Endothelial cell (in vitro differentiated cells): ENCODE results near the gene KCNJ6. TPM values are rescaled to one million over a fixed set of nuclear protein-coding genes. Genes with fewer than 3 reads are reported as not detected.

ENCODE experiments used
- DNase-seq: peaks from one replicate; pipeline ENCODE4 v3.0.0; 2021; ENCODE audit warnings: low spot score
- H3K27ac Mint-ChIP-seq: one replicate; pipeline ENCODE4 v1.8.0; 2021; ENCODE audit warnings: mixed read lengths, inconsistent platforms; ENCODE audit not compliant: unreplicated experiment
- H3K27me3 Mint-ChIP-seq: one replicate; pipeline ENCODE4 v1.8.0; 2021; ENCODE audit warnings: mild to moderate bottlenecking, moderate library complexity, mixed read lengths, inconsistent platforms; ENCODE audit not compliant: unreplicated experiment
- H3K36me3 Mint-ChIP-seq: one replicate; pipeline ENCODE4 v1.8.0; 2021; ENCODE audit warnings: mild to moderate bottlenecking, low read depth, mixed read lengths, inconsistent platforms; ENCODE audit not compliant: unreplicated experiment
- H3K4me1 Mint-ChIP-seq: one replicate; pipeline ENCODE4 v1.8.0; 2021; ENCODE audit warnings: mild to moderate bottlenecking, mixed read lengths, inconsistent platforms; ENCODE audit not compliant: unreplicated experiment
- H3K4me3 Mint-ChIP-seq: one replicate; pipeline ENCODE4 v1.8.0; 2021; ENCODE audit warnings: mild to moderate bottlenecking, mixed read lengths, inconsistent platforms; ENCODE audit not compliant: unreplicated experiment
- H3K9me3 Mint-ChIP-seq: one replicate; pipeline ENCODE4 v1.8.0; 2021; ENCODE audit warnings: mixed read lengths, inconsistent platforms; ENCODE audit not compliant: unreplicated experiment
- total RNA-seq: library from RNA; stranded (reverse); fragmentation: NEBNext Ultra II Directional; extraction: Animal tissue kit (Norgen Biotek cat#: 25700); gene quantifications from one replicate; pipeline ENCODE4 v1.2.1, GENCODE V29; 2021; ENCODE audit not compliant: unreplicated experiment
- TF ChIP-seq, protein P1 (sequence below): fragments of 200-600 bp; sonication (generic); IDR thresholded peaks from one replicate; pipeline ENCODE4 v1.5.0; 2021; ENCODE audit warnings: antibody characterized with exemption; ENCODE audit not compliant: unreplicated experiment

Gene KCNJ6
- total RNA-seq, 1 donor from 2014 or later, result 0.41 TPM

DNA sequence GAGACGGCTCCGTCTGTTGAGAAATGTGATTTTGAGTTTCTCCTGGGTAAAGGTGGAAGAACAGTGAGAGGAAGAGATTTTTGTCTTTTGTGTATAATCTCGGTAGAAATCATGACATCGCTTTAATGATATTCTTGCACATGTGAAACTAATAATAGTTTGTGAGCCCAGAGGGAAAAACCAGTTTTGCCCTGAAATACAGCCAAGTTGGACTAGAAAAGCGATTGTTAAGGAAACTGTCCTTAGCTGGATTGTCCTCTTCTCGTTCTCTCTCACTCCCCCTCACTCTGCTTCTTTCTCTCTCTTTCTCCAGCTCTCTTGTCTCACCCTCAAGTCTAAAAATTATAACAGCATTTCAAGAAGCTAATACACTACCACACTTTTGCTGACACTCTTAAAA lies 17.1 kb downstream of the KCNJ6 start:
- Mint-ChIP-seq H3K4me1 (peaks cover 6% of the 10 kb centered on the region), H3K36me3 (no peaks in the 10 kb centered on the region), H3K9me3 (no peaks in the 10 kb centered on the region), H3K27ac (no peak overlapping the region), H3K27me3 (no peaks in the 10 kb centered on the region), H3K4me3 (no peak overlapping the region)
- DNase-seq, result no peak
- TF ChIP-seq, protein P1, sequence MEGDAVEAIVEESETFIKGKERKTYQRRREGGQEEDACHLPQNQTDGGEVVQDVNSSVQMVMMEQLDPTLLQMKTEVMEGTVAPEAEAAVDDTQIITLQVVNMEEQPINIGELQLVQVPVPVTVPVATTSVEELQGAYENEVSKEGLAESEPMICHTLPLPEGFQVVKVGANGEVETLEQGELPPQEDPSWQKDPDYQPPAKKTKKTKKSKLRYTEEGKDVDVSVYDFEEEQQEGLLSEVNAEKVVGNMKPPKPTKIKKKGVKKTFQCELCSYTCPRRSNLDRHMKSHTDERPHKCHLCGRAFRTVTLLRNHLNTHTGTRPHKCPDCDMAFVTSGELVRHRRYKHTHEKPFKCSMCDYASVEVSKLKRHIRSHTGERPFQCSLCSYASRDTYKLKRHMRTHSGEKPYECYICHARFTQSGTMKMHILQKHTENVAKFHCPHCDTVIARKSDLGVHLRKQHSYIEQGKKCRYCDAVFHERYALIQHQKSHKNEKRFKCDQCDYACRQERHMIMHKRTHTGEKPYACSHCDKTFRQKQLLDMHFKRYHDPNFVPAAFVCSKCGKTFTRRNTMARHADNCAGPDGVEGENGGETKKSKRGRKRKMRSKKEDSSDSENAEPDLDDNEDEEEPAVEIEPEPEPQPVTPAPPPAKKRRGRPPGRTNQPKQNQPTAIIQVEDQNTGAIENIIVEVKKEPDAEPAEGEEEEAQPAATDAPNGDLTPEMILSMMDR, result no peak

- Mint-ChIP-seq H3K27me3 (no peaks in the 10 kb centered on the region), H3K9me3 (no peaks in the 10 kb centered on the region), H3K27ac (no peak overlapping the region), H3K4me3 (no peak overlapping the region), H3K4me1 (peaks cover 6% of the 10 kb centered on the region), H3K36me3 (no peaks in the 10 kb centered on the region)
- TF ChIP-seq, protein P1, result no peak
- DNase-seq, result no peak
Measured at GRCh38 chr21:37896788-37897187, 19.5 kb downstream of the KCNJ6 start.

GRCh38 chr21:37891972-37892371 lies 24.3 kb downstream of the KCNJ6 start:
- Mint-ChIP-seq H3K4me3 (no peak overlapping the region), H3K27me3 (peaks cover 6% of the 10 kb centered on the region), H3K27ac (no peak overlapping the region), H3K4me1 (peaks cover 2% of the 10 kb centered on the region), H3K36me3 (no peaks in the 10 kb centered on the region), H3K9me3 (no peaks in the 10 kb centered on the region)
- no peak for DNase-seq
- TF ChIP-seq, protein P1, result no peak

- TF ChIP-seq, protein P1, result no peak
- Mint-ChIP-seq H3K4me3 (no peak overlapping the region), H3K27me3 (peaks cover 6% of the 10 kb centered on the region), H3K27ac (no peak overlapping the region), H3K36me3 (no peaks in the 10 kb centered on the region), H3K9me3 (no peaks in the 10 kb centered on the region), H3K4me1 (peaks cover 5% of the 10 kb centered on the region)
- DNase-seq, result no peak
Measured at GRCh38 chr21:37888659-37889058, 27.6 kb downstream of the KCNJ6 start.

- Mint-ChIP-seq H3K27me3 (peaks cover 6% of the 10 kb centered on the region), H3K4me3 (no peak overlapping the region), H3K4me1 (peaks cover 5% of the 10 kb centered on the region), H3K27ac (no peak overlapping the region), H3K9me3 (no peaks in the 10 kb centered on the region), H3K36me3 (no peaks in the 10 kb centered on the region)
- TF ChIP-seq, protein P1, result no peak
- no peak for DNase-seq
Measured at GRCh38 chr21:37886726-37887299, 29.4 kb downstream of the KCNJ6 start.
